ENCODE data around the gene FOXD4L3. TPM values are rescaled to one million over a fixed set of nuclear protein-coding genes. Genes with fewer than 3 reads are reported as not detected.
"Not testable (repeated sequence)": the region's sequence is repeated elsewhere in the genome, so short reads cannot be mapped to it uniquely, and the experiment has no call there.

FOXD4L3 gene
- total and polyA plus RNA-seq, 2 donors (not counting 1 experiment from before 2014, with no cell fraction given): 0.22 TPM; not detected in 1

DNA sequence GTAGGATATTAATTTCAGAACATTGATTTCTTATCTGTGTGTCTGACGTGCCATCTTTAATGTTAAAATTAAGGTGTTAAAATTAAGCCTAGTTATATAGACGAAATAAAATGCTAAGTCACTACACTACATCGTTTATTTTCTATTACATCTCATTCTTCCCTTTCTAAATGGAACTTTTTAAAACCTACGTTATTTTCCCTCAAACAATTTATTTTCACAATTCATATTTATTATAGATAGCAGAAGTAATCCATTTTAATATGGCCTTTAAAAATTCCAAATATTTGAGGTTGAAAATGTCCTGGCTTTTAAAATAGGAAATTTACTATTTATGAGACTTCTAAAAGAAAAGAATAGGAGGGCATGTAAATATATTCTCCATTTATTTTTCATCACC lies 2.1 kb downstream of the FOXD4L3 start:
- H3K4me1 Mint-ChIP-seq; H3K36me3 ChIP-seq (replicated peaks in 1 of 2; ENCODE audit: control extremely low read depth in 1 of 2, control insufficient read depth in 1 of 2, extremely low read depth in 1 of 2, insufficient read depth in 2 of 2, low read length in 1 of 2); H2AFZ ChIP-seq (ENCODE audit: insufficient read depth, low read depth, low read length, poor library complexity, severe bottlenecking); POLR2A ChIA-PET; H3K27me3 Mint-ChIP-seq; H3K79me2 ChIP-seq (ENCODE audit: control insufficient read depth, insufficient read depth, low read length); ATAC-seq (ENCODE audit: low read depth); CTCF ChIA-PET; intact Hi-C loops (cut with micrococcal nuclease); H3K4me2 ChIP-seq (replicated peaks; ENCODE audit: low read depth, low read length, poor library complexity, severe bottlenecking); H3K4me1 ChIP-seq (ENCODE audit: control insufficient read depth in 2 of 2, insufficient read depth in 2 of 2, low read length in 2 of 2); H3K4me3 Mint-ChIP-seq; H3K9me3 Mint-ChIP-seq (ENCODE audit: insufficient read depth); H3K27ac ChIP-seq (ENCODE audit: low read length in 2 of 2); H3K27me3 ChIP-seq (replicated peaks in 1 of 4; ENCODE audit: control extremely low read depth in 1 of 4, control insufficient read depth in 3 of 4, insufficient read depth in 4 of 4, low read length in 3 of 4); H3K27ac Mint-ChIP-seq; H4K20me1 ChIP-seq (ENCODE audit: control insufficient read depth, insufficient read depth, low read length, poor library complexity, severe bottlenecking); H3K9me3 ChIP-seq (ENCODE audit: control extremely low read depth in 1 of 3, control insufficient read depth in 2 of 3, insufficient read depth in 1 of 3, low read length in 2 of 3); DNase-seq; H3K9ac ChIP-seq (ENCODE audit: low read length); H3K4me3 ChIP-seq (ENCODE audit: control extremely low read depth in 1 of 5, extremely low read depth in 1 of 5, insufficient read depth in 1 of 5, low read depth in 2 of 5, low read length in 4 of 5): not testable (repeated sequence)
- WGBS (ENCODE audit: insufficient coverage): no CpG with 5 or more reads among the region's 4 CpGs

DNA sequence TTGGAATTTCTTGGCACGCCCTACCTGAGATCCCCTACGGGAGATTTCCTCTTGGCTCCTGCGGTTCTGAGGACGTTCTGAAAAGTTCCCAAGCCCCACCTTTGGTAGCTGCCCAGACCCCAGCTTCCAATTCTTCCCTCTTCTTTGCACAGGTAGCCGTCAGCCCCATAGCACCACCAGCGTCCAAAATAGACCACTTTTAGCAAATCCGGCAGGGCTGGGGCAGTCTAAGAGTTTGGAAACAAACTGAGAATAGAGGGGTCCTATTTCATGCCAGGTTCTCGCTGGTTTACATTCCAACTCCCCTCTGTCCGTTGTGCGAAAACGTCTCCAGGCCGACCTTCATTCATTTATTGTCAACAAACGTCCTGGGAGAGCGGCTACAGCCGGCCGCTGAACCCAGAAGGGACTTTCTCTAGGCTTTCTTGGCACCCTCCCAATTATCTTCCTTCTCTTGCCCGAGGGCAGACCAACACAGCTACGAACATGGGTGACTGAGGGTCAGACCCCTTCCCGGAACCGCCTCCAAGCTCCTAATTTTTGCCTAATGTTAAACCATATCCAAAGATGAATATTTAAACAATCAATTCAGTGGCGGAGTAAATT lies 3.1 kb downstream of the FOXD4L3 start:
- ATAC-seq (ENCODE audit: low read depth); H3K4me3 ChIP-seq (ENCODE audit: control extremely low read depth in 1 of 5, extremely low read depth in 1 of 5, insufficient read depth in 1 of 5, low read depth in 2 of 5, low read length in 4 of 5); H3K9me3 Mint-ChIP-seq (ENCODE audit: insufficient read depth); H2AFZ ChIP-seq (ENCODE audit: insufficient read depth, low read depth, low read length, poor library complexity, severe bottlenecking); H3K27ac Mint-ChIP-seq; POLR2A ChIA-PET; CTCF ChIA-PET; H3K4me1 ChIP-seq (ENCODE audit: control insufficient read depth in 2 of 2, insufficient read depth in 2 of 2, low read length in 2 of 2); H3K36me3 ChIP-seq (replicated peaks in 1 of 2; ENCODE audit: control extremely low read depth in 1 of 2, control insufficient read depth in 1 of 2, extremely low read depth in 1 of 2, insufficient read depth in 2 of 2, low read length in 1 of 2); H3K27ac ChIP-seq (ENCODE audit: low read length in 2 of 2); H3K4me3 Mint-ChIP-seq; DNase-seq; H3K9ac ChIP-seq (ENCODE audit: low read length); H3K4me1 Mint-ChIP-seq; H3K27me3 ChIP-seq (replicated peaks in 1 of 4; ENCODE audit: control extremely low read depth in 1 of 4, control insufficient read depth in 3 of 4, insufficient read depth in 4 of 4, low read length in 3 of 4); H3K4me2 ChIP-seq (replicated peaks; ENCODE audit: low read depth, low read length, poor library complexity, severe bottlenecking); intact Hi-C loops (cut with micrococcal nuclease); H3K79me2 ChIP-seq (ENCODE audit: control insufficient read depth, insufficient read depth, low read length); H4K20me1 ChIP-seq (ENCODE audit: control insufficient read depth, insufficient read depth, low read length, poor library complexity, severe bottlenecking); H3K27me3 Mint-ChIP-seq; H3K9me3 ChIP-seq (ENCODE audit: control extremely low read depth in 1 of 3, control insufficient read depth in 2 of 3, insufficient read depth in 1 of 3, low read length in 2 of 3): not testable (repeated sequence)
- 0% methylated on average over 1 of the region's 21 CpGs for WGBS (ENCODE audit: insufficient coverage)

DNA sequence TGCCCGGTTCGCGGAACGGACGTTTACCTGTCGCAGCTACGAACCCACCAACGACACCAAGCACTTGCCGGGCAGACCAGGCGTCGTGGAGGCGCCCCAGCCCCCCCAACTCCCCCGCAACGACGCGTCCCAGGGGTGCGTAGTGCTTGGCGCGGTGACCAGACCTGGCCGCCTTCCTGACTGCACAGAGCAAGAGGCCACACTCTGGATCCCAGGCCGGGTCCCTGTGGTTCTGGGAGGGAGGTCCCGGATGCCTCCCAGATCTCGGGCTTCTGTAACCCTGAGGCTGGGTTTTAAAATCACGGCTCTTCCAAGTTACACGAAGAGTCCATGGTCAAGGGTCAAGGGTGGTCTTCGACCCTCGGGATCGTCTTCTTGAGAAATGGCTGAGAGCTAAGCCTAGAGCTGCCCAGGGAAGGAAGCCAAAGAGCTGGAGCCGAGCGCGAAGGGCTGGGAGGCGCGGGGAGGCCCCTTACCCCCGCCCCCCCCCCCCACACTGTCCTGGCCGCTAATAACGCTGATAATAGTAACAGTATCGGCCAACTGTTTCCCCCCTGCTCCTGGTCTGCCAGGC lies 3.8 kb downstream of the FOXD4L3 start:
- POLR2A ChIA-PET; H3K27me3 ChIP-seq (replicated peaks in 1 of 4; ENCODE audit: control extremely low read depth in 1 of 4, control insufficient read depth in 3 of 4, insufficient read depth in 4 of 4, low read length in 3 of 4); H3K4me3 ChIP-seq (ENCODE audit: control extremely low read depth in 1 of 5, extremely low read depth in 1 of 5, insufficient read depth in 1 of 5, low read depth in 2 of 5, low read length in 4 of 5); CTCF ChIA-PET; intact Hi-C loops (cut with micrococcal nuclease); H3K27ac Mint-ChIP-seq; H3K79me2 ChIP-seq (ENCODE audit: control insufficient read depth, insufficient read depth, low read length); H3K27me3 Mint-ChIP-seq; H4K20me1 ChIP-seq (ENCODE audit: control insufficient read depth, insufficient read depth, low read length, poor library complexity, severe bottlenecking); H3K4me3 Mint-ChIP-seq; H2AFZ ChIP-seq (ENCODE audit: insufficient read depth, low read depth, low read length, poor library complexity, severe bottlenecking); H3K36me3 ChIP-seq (replicated peaks in 1 of 2; ENCODE audit: control extremely low read depth in 1 of 2, control insufficient read depth in 1 of 2, extremely low read depth in 1 of 2, insufficient read depth in 2 of 2, low read length in 1 of 2); H3K4me1 ChIP-seq (ENCODE audit: control insufficient read depth in 2 of 2, insufficient read depth in 2 of 2, low read length in 2 of 2); ATAC-seq (ENCODE audit: low read depth); H3K9me3 Mint-ChIP-seq (ENCODE audit: insufficient read depth); H3K4me1 Mint-ChIP-seq; H3K9ac ChIP-seq (ENCODE audit: low read length); H3K4me2 ChIP-seq (replicated peaks; ENCODE audit: low read depth, low read length, poor library complexity, severe bottlenecking); H3K27ac ChIP-seq (ENCODE audit: low read length in 2 of 2); H3K9me3 ChIP-seq (ENCODE audit: control extremely low read depth in 1 of 3, control insufficient read depth in 2 of 3, insufficient read depth in 1 of 3, low read length in 2 of 3): not testable (repeated sequence)
- no CpG with 5 or more reads among the region's 37 CpGs for WGBS (ENCODE audit: insufficient coverage)
- DNase-seq: peak; percentile 16

DNA sequence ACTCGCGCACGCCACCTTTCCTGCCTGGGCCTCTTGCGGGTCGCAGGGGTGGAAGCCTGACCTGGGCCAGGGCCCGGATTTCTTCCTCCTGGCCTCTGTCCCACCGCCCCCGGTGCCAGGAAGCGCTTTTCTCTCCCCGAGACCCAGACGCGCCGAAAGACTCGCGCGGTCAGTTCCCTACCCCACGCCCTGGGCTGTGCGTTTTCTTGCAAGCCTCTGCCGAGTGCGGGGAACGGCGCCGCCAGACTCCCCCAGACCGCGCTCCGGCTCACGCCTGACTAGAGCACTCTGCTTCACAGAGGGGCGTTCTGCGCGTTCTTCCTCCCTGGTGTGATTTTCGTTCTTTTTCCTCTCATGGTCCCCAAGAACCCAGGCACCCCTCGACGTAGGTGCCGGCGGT lies 4.5 kb downstream of the FOXD4L3 start:
- H3K4me3 Mint-ChIP-seq; H3K4me1 ChIP-seq (ENCODE audit: control insufficient read depth in 2 of 2, insufficient read depth in 2 of 2, low read length in 2 of 2); H4K20me1 ChIP-seq (ENCODE audit: control insufficient read depth, insufficient read depth, low read length, poor library complexity, severe bottlenecking); H3K4me2 ChIP-seq (replicated peaks; ENCODE audit: low read depth, low read length, poor library complexity, severe bottlenecking); intact Hi-C loops (cut with micrococcal nuclease); H3K4me1 Mint-ChIP-seq; H3K4me3 ChIP-seq (ENCODE audit: control extremely low read depth in 1 of 5, extremely low read depth in 1 of 5, insufficient read depth in 1 of 5, low read depth in 2 of 5, low read length in 4 of 5); H3K27ac ChIP-seq (ENCODE audit: low read length in 2 of 2); DNase-seq; H3K79me2 ChIP-seq (ENCODE audit: control insufficient read depth, insufficient read depth, low read length); H3K36me3 ChIP-seq (replicated peaks in 1 of 2; ENCODE audit: control extremely low read depth in 1 of 2, control insufficient read depth in 1 of 2, extremely low read depth in 1 of 2, insufficient read depth in 2 of 2, low read length in 1 of 2); H3K9me3 ChIP-seq (ENCODE audit: control extremely low read depth in 1 of 3, control insufficient read depth in 2 of 3, insufficient read depth in 1 of 3, low read length in 2 of 3); CTCF ChIA-PET; H3K9ac ChIP-seq (ENCODE audit: low read length); H3K27me3 ChIP-seq (replicated peaks in 1 of 4; ENCODE audit: control extremely low read depth in 1 of 4, control insufficient read depth in 3 of 4, insufficient read depth in 4 of 4, low read length in 3 of 4); H3K27ac Mint-ChIP-seq; H2AFZ ChIP-seq (ENCODE audit: insufficient read depth, low read depth, low read length, poor library complexity, severe bottlenecking); ATAC-seq (ENCODE audit: low read depth); H3K9me3 Mint-ChIP-seq (ENCODE audit: insufficient read depth); POLR2A ChIA-PET; H3K27me3 Mint-ChIP-seq: not testable (repeated sequence)
- 46% methylated on average over 6 of the region's 35 CpGs for WGBS (ENCODE audit: insufficient coverage)
